ENCODE measurements around the gene CMTM4. TPM values are rescaled to one million over a fixed set of nuclear protein-coding genes. Genes with fewer than 3 reads are reported as not detected.
"Not testable (repeated sequence)": the region's sequence is repeated elsewhere in the genome, so short reads cannot be mapped to it uniquely, and the experiment has no call there.

The CMTM4 gene
- total RNA-seq, 1 donor from 2014 or later = 17.8 TPM

DNA sequence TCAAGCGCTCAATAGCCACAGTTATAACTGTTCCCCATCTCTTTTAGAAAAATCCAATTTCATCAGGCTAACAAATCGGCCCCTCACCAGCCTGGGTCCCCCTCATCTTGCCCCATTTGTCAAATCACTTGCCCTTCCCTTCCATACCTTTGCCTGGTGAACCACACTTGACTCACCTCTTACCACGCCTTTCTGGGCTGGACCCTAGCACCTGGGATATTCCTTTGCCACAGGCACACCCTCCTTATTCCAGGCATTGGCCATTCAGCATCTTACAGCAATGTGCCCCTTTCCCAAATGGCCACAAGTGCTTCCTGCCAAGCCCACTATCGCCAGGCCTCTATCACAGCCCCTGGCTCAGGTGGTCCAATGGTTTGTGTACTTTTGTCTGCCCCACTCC is 14.9 kb downstream of the CMTM4 start:
- intact Hi-C loops (cut with DNase I) = no loop called here
- no peak for ATAC-seq
- DNase-seq (ENCODE audit: low spot score) = no peak

DNA sequence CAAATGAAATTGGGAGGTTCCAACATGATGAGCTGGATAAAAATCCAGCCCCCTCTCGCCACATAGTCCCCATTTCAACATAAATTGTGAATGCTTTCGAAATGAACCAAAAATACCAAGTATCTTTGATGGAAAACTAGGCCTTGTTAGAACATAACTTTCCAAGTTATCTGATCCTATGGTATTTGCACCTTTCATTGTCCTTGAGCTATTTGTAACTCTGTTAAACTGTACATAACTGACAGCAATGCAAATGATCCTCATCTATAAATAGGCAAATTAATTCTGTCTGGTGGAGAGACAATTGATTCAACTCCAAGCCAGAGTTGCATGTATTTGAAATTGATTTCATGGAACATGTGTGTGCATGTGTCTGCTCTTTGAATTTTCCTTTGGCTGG is 18.2 kb downstream of the CMTM4 start:
- intact Hi-C loops (cut with DNase I) = no loop called here
- DNase-seq (ENCODE audit: low spot score) = no peak
- no peak for ATAC-seq

DNA sequence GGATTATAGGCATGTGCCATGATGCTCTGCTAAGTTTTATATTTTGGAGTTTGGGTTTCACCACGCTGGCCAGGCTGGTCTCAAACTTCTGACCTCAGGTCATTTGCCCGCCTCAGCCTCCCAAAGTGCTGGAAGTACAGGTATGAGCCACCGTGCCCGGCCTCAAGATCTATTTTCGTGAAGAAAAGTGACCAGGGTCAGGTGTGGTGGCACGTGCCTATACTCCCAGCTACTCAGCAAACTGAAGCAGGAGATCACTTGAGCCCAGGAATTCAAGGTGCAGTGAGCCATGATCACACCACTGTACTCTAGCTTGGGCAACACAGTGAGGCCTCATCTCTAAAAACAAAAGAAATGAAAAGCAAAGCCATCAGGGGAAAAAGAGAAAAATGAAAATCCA is 18.7 kb downstream of the CMTM4 start:
- ATAC-seq = no peak
- intact Hi-C loops (cut with DNase I) = no loop called here
- DNase-seq (ENCODE audit: low spot score) = no peak

DNA sequence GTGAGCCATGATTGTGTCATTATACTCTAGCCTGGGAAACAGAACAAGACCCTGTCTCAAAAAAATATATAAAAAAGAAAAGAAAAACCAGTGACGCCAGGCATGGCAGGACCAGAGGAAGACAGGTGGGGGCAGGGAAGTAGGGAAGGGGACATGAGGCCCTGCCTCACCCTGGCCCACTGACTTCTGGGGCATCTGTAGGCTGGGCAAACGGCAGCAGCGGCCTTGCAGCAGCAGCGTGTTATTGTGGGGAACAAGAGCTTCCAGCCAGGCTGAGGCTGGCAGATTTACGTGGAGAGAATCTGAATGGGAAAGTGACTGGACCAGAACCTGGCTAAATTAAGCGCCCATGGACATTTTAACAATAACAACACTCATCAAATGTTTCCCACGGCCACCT is 19.4 kb downstream of the CMTM4 start:
- ATAC-seq (no peak), DNase-seq (ENCODE audit: low spot score) (no peak)
- intact Hi-C loops (cut with DNase I) = no loop called here

DNA sequence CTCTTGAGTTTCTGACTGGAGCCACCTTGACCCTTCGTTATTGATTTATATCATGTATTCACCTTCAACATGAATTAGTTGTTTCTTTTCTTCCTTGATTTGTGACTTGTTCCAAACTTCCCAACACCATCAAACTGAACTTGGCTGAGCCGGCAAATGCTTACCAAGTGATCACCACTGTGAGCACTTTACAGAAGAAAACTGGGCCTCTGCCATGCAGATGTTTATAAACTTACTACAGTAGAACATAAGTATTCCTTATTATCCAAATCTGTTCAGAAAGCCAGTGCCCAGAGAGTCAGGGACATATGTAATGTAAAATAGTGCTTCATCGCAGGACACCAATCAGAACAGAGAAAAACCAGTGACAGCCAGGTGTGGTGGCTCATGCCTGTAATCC is 19.9 kb downstream of the CMTM4 start:
- intact Hi-C loops (cut with DNase I) = no loop called here
- ATAC-seq (no peak), DNase-seq (ENCODE audit: low spot score) (no peak)

DNA sequence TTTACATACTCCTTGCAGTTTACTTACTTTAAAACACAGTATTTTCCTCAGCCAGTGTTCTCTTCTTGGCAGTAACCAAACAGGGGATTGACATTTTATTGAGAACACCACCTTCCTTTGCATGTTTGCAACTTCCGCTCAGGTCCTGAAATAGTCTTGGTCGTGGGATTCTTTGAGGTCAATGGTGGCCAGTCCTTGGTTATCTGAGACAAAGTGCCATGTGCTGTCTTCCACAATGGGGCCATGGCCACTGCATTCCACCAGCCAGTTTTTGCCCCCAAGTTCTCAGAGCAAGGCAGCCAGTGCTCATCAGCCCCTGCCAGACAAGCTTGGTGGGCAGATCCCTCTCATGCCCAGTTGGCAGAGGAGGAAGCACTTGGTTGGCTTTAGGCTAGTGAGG is 22.9 kb downstream of the CMTM4 start:
- DNase-seq (ENCODE audit: low spot score) = no peak
- ATAC-seq = no peak
- intact Hi-C loops (cut with DNase I) = no loop called here

DNA sequence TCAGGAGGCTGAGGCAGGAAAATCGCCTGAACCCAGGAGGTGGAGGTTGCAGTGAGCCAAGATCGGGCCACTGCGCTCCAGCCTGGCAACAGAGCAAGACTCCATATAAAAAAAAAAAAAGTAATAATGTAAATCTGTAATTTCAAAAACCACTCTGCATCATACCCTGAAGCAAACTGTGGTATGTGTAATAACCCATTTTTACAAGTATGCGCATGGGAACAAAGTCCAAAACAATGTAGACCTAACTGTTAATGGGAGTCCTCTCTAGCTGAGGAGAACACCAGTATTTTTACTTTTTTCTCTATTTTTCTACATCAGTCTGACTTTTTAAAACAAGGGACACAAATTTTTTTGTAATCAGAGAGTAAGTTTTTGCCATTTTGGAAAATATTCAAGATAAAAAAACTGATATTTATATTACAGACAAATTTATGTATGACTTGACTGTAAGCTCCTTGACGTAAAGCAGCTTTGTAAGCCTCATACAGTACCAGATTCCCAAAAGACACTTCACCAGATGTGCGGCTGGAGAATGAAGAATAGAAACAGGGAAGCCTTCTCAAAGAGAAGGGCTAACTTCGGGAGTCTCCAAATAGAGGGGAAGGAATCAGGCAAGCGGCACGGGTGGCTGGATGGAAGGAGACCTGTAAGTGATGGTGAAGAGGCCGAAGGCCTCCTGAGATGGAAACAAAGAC is 25.7 kb downstream of the CMTM4 start:
- intact Hi-C loops (cut with DNase I) = no loop called here
- ATAC-seq (no peak), DNase-seq (ENCODE audit: low spot score) (no peak)

DNA sequence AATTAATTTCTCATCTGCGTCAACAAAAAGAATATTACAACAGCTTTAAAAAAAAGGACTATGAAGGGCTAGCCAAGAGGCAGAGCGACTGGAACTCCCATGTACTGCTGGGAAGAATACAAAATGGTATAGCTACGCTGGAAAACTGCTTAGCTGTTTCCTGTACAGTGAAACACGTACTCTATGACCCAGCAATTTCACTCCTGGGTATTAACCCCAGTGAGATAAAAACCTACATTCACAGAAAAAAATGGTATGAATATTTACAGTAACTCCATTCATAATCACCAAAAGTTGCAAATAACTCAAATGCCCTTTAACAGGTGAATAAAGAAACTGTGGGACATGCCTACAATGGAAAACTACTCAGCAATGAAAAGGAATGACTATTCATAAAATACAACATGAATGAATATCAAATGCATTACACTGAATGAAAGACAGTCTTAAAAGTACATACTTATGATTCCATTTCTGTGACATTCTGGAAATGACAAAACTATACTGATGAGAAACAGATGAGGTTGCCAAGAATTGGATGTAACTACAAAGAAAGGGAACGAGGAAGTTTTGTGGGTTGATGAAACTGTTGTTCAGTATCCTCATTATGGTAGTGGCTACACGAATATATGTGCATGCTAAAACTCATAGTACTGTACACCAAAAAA is 27.6 kb downstream of the CMTM4 start:
- DNase-seq (ENCODE audit: low spot score) (no peak), ATAC-seq (no peak)
- intact Hi-C loops (cut with DNase I) = no loop called here

DNA sequence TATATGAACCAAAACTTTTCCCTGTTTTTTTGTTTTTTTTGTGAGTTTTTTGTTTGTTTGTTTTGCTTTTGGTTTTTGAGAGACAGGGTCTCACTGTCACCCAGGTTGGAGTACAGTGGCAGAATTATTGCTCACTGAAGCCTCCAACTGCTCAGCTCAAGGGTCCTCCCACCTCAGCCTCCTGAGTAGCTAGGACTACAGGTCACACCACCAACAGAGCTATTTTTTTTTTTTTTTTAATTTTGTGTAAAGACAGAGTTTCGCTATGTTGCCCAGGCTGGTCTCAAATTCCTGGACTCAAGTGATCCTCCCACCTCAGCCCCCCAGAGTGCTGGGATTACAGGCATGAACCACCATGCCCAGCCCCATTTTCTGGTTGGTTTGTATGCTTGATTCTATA is 28.6 kb downstream of the CMTM4 start:
- no peak for ATAC-seq
- DNase-seq (ENCODE audit: low spot score) = no peak
- intact Hi-C loops (cut with DNase I) = no loop called here

DNA sequence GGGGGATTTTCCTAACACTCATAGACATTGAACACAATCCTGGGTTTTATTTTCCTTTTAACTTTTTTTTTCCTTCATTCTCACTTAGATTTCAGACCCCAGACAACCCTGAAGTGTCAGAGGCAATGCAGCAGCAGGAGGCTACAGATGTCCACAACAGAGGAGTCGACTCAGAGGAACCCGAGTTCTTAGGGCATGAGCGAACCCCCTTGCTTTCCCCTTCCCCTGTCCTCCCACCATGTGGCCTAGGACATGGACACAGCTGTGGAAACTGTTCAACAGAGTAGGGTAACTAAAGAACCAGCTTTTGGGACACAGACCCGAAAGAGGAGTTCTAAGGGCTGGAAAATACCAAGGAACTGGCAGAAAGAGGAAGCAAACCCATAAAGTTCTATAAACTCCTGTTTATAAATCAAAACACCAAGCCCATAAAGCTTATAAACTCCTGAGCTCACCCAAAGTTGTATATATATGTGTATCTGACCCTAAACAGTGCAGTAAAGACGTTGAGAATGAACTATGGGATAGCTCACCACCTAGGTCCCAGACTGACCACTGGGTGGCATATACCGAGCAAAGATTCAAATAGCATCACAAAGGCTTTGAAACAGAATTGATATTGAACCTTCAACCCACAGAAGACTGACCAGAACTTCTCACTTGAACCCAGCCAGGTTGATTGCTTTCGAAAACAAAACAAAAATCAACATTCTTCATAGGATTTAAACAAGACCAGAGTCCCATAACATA is 33.9 kb downstream of the CMTM4 start:
- intact Hi-C loops (cut with DNase I) = no loop called here
- DNase-seq (ENCODE audit: low spot score) = no peak
- peak; percentile 73 for ATAC-seq

DNA sequence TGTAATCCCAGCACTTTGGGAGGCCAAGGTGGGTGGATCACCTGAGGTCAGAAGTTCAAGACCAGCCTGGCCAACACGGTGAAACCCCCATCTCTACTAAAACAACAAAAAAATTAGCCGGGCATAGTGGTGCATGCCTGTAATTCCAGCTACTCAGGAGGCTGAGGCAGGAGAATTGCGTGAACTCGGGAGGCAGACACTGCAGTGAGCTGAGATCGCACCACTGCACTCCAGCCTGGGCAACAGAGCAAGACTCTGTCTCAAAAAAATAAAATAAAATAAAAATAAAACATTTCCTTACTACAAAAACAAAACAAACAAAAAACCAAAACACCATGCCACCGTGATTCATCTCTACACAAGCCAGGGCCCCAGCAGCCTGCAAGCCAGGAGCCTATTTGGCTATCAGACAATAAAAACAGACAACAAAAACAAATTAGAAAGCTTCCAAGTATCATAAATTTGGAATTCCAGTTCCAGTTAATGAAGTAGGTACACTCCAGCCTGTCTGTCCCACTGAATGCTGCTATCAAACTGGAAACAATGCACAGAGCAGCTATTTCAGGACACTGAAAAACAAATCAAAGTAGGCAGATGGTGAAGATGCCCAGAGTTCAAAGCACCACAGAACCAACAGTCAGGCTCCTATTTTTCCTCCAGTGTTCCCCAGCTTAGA is 34.7 kb downstream of the CMTM4 start:
- intact Hi-C loops (cut with DNase I); DNase-seq (ENCODE audit: low spot score): not testable (repeated sequence)
- ATAC-seq = peak; percentile 41

DNA sequence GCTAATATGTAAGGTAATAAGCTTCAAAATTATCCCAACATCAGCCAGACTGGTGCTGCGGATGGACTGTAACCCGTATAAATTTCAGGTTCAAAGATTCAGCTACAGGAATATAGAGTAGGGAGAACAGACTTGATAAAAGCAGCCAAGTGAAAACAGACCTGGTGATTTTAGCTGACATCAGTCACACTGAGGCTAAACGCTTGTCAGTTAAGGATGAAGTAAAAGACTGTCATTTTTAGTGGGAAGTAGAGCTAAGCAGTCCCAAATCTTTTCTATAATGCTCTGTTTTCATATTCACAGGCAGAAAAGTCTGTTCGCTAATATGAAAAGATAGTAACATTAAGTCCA is 35.4 kb downstream of the CMTM4 start:
- DNase-seq (ENCODE audit: low spot score) = no peak
- intact Hi-C loops (cut with DNase I) = no loop called here
- no peak for ATAC-seq

DNA sequence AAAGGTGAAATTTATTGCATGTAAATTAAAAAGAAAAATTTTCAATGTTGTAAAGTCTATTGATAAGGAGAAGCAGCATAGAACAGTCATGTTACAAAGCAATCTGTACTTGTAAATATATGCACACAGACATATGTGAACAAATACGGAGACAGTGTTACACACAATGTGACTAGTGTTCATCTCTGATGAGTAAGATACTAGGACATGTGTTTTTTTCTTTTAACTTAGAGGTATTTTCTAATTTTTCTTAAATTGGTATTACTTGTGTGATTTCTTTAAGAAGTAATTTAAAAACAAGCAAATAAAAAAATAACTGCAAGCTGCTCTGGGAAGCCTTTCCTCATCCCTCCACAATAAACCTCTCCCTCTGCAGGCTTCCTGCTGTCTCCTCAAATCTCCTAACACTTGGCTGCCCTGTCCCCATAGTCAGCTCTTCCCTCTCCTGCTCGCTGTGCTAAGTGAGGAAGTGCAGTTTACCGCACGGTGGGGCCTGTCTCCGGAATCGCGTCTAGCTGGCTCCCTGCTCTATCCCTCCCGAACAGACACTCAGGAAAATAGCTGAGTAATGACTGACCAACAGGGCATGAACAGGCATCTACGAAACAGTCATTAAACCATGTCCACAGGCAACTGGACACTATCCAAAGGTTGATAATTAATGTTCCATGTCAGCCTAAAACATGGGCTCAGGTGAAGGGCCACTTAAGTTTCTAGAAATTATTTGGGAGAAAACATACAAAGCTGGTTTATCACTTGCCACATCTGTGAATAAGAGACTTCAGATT is 35.9 kb downstream of the CMTM4 start:
- intact Hi-C loops (cut with DNase I) = no loop called here
- DNase-seq (ENCODE audit: low spot score) = peak; percentile 74
- ATAC-seq = peak; percentile 97

DNA sequence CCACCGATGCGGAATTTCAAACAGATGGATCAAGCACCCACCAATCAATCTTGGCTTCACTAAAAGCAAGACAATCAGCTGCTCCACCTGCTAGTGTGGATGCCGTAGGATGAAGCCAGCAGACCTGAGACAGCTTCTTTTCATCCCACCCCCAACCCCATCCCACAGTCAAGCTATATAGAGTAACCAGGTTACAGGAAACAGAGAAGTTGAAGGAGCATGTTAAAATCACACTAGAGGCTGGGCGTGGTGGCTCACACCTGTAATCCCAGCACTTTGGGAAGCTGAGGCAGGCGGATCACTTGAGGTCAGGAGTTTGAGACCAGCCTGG is 37.7 kb downstream of the CMTM4 start:
- ATAC-seq = no peak
- DNase-seq (ENCODE audit: low spot score) = no peak
- intact Hi-C loops (cut with DNase I) = no loop called here

DNA sequence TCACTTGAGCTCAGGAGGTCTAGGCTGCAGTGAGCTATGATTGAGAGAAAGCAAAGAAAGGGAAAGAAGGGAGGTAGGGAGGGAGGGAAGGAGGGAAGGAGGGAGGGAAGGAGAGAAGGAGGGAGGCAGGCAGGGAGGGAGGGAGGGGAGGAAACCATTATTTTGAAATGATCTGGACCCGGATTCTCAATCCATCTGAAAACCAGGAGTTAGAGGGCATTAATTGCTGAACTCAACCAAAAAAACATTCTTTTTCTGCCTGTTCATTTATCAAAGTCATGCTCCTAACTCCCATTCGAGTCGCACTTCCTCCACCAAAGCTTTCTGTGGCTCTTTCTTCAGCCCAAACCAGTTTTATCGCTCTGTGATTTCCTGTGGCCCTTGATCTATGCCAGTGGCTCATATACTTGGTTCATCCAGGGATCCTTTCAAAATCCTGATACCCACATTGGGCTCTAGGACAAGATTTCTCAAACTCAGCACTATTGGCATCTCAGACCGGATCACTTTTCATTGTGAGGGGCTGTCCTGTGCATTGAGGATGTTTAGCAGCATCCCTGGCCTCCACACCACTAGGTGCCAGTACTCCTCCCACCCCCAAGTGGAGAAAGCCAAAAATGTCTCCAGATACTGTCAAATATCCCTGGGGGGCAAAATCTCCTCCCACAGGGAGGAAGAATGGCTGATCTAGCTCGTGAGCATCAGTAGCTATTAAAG is 38.2 kb downstream of the CMTM4 start:
- ATAC-seq (no peak), DNase-seq (ENCODE audit: low spot score) (no peak)
- intact Hi-C loops (cut with DNase I) = no loop called here

DNA sequence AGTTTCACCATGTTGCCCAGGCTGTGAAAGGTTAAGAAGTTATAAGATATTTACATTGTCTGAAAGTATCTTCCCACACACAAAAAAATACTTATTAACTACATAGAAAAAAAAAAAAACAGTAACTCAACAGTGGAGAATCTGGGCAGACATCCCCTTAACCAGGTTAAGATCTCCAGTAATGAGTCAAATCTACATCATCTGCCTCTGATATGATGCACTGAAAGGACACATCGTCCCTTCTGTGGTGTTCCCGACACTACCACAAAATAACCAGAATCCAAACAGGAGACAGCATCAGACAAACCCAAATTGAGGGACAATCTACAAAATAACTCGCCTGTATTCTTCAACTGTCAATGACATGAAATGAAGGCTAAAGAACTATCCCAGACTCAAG is 40.0 kb downstream of the CMTM4 start:
- intact Hi-C loops (cut with DNase I) = no loop called here
- DNase-seq (ENCODE audit: low spot score) (no peak), ATAC-seq (no peak)

DNA sequence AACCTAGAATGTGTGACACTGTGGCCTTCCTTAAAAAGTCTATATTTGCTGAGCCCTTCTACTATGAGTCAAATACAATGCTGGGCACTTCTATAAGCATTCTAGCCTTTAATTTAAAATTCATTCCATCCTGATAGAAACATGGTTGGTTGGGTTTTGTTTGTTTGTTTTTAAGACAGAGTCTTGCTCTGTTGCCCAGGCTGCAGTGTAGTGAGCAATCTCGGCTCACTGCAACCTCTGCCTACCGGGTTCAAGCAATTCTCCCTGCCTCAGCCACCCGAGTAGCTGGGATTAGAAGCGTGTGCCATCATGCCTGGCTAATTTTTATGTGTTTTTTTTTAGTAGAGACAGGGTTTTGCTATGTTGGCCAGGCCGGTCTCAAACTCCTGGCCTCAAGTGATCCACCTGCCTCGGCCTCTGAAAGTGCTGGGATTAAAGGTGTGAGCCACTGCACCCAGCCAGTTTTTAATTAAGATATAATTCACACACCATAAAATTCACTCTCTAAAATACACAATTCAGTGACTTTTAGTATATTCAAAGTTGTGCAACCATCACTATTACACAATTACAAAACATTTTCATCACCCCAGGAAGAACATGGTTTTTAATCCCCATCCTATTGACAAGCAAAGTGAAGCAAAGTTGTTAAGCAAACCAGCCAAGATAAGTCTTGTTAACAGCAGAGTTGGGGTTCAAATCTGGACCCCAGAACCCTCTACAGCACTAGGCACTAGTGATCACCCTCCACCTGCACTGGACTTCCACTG is 42.8 kb downstream of the CMTM4 start:
- intact Hi-C loops (cut with DNase I) = no loop called here
- ATAC-seq = no peak
- no peak for DNase-seq (ENCODE audit: low spot score)
